Activated naive CD4-positive, alpha-beta T cell treated with Interleukin-2 at 50 U/mL for 16 hours (primary cell): ENCODE measurements around the gene EXOG.

Source experiments
- DNase-seq: peaks from one replicate; pipeline ENCODE4 v3.0.0-alpha.2; 2020

The EXOG gene

GRCh38 chr3:38473229-38473628 is 22.9 kb upstream of the EXOG start:
- no peak for DNase-seq

- no peak for DNase-seq
Measured at GRCh38 chr3:38474928-38475605, 21.1 kb upstream of the EXOG start.

GRCh38 chr3:38475716-38476115 is 20.4 kb upstream of the EXOG start:
- no peak for DNase-seq

- DNase-seq: no peak
Measured at GRCh38 chr3:38476157-38476756, 19.9 kb upstream of the EXOG start.

GRCh38 chr3:38477057-38477820 is 18.9 kb upstream of the EXOG start:
- DNase-seq: no peak

GRCh38 chr3:38477839-38478450 is 18.2 kb upstream of the EXOG start:
- no peak for DNase-seq

GRCh38 chr3:38478901-38479300 is 17.2 kb upstream of the EXOG start:
- no peak for DNase-seq

- peak; percentile 43 for DNase-seq
Measured at GRCh38 chr3:38479431-38480092, 16.6 kb upstream of the EXOG start.

- no peak for DNase-seq
Measured at GRCh38 chr3:38480093-38480445, 16.1 kb upstream of the EXOG start.

GRCh38 chr3:38480930-38481329 is 15.2 kb upstream of the EXOG start:
- DNase-seq: no peak

- no peak for DNase-seq
Measured at GRCh38 chr3:38482951-38483350, 13.2 kb upstream of the EXOG start.

GRCh38 chr3:38487323-38487722 is 8.8 kb upstream of the EXOG start:
- DNase-seq: no peak

GRCh38 chr3:38488949-38489348 is 7.2 kb upstream of the EXOG start:
- DNase-seq: no peak

- DNase-seq: no peak
Measured at GRCh38 chr3:38489766-38490165, 6.4 kb upstream of the EXOG start.

GRCh38 chr3:38490281-38491030 is 5.7 kb upstream of the EXOG start:
- no peak for DNase-seq

- no peak for DNase-seq
Measured at GRCh38 chr3:38491215-38491614, 4.9 kb upstream of the EXOG start.

- no peak for DNase-seq
Measured at GRCh38 chr3:38493031-38493430, 3.1 kb upstream of the EXOG start.

- DNase-seq: no peak
Measured at GRCh38 chr3:38497031-38497430, 891 bp downstream of the EXOG start.

GRCh38 chr3:38500688-38501417 is 4.7 kb downstream of the EXOG start:
- no peak for DNase-seq

GRCh38 chr3:38507120-38507519 is 11.0 kb downstream of the EXOG start:
- no peak for DNase-seq

GRCh38 chr3:38509732-38510131 is 13.6 kb downstream of the EXOG start:
- DNase-seq: no peak

- DNase-seq: no peak
Measured at GRCh38 chr3:38510631-38511030, 14.5 kb downstream of the EXOG start.
